VCaP (cell line): ENCODE data around the gene CFAP61.

ENCODE experiments used
- H3K27ac ChIP-seq: fragments of 450-650 bp; 2 replicates; pipeline ENCODE4 v1.5.1; 2017
- TF ChIP-seq, protein P1 (sequence below): fragments of 450-650 bp; conservative IDR thresholded peaks from 2 replicates; pipeline ENCODE4 v1.5.1; 2017; ENCODE audit warnings: mild to moderate bottlenecking, moderate library complexity

The CFAP61 gene

DNA sequence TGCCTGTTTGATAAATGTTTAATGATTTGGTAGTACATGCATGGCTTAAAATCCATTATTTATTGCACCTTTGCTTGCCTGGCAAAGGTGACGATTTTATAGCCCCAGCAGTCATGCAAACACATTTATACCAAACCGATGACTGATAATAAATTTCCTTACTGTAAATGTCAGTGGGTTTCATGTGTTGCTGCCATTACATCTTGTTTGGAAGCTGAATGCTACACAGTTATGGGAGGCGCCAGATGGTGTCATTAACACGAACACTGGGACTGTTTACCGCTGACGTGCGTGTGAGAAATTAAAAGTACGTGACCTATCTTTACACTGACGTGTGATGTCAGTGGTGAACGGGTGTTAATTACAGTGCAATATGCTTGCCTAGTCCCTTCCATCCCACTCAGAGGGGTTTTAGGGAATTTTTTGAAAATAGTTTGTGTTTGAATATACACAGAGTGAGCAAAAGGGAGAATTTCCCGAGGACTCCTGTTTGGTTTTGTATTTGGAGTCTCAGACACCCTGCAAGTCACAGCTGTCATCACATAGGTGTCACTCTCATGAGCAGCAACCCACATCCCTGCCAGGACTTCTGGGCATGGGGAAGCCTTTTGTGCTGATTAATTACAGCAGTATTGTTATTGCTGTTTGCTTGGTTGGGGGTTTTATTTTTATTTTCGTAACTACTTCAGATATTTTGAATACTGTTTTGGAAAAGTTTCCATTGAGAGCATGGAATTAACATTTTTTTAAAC lies 163.8 kb downstream of the CFAP61 start:
- H3K27ac ChIP-seq, result peak overlapping the region; percentile 69
- TF ChIP-seq, protein P1, sequence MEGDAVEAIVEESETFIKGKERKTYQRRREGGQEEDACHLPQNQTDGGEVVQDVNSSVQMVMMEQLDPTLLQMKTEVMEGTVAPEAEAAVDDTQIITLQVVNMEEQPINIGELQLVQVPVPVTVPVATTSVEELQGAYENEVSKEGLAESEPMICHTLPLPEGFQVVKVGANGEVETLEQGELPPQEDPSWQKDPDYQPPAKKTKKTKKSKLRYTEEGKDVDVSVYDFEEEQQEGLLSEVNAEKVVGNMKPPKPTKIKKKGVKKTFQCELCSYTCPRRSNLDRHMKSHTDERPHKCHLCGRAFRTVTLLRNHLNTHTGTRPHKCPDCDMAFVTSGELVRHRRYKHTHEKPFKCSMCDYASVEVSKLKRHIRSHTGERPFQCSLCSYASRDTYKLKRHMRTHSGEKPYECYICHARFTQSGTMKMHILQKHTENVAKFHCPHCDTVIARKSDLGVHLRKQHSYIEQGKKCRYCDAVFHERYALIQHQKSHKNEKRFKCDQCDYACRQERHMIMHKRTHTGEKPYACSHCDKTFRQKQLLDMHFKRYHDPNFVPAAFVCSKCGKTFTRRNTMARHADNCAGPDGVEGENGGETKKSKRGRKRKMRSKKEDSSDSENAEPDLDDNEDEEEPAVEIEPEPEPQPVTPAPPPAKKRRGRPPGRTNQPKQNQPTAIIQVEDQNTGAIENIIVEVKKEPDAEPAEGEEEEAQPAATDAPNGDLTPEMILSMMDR, result no peak

DNA sequence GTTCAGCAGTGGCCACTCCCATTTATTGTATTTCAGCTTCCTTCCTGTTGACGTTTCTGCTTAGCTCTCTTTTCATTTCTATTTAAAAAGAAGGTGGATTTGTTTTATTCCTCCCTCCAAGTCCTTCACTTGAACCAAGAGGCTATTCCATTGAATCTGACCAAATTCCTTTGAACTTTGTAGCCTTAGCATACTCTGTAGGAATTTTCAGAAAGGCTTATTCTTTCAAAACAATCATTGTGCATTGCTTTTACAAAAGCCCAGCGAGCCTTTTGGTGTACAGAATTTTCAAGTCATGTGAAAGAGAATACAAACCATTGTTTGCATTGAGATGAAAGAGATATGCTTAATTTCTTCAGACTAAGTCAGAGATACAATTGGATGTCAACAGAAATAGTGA lies 164.6 kb downstream of the CFAP61 start:
- H3K27ac ChIP-seq, result peak overlapping the region; percentile 69
- TF ChIP-seq, protein P1, result no peak

DNA sequence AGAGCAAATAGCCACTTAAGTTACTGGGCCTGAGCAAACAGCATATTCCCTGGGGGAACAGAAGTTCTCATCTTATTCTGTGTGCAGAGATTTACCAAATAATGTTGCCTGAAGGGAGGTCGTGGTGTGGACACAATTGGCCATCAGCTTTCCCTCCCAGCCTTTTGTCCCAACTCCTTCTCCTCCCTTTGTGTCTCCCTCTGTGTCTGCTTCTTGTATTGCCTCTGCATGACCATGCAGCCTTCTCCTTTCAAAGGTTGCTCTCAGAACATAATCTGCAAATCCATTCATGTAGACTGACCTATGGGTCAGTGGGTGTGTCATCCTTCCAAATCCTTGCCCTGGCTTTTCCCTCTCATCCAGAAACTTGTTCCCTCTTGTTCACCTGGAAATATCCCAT lies 165.3 kb downstream of the CFAP61 start:
- peak overlapping the region; percentile 69 for H3K27ac ChIP-seq
- TF ChIP-seq, protein P1, result no peak

DNA sequence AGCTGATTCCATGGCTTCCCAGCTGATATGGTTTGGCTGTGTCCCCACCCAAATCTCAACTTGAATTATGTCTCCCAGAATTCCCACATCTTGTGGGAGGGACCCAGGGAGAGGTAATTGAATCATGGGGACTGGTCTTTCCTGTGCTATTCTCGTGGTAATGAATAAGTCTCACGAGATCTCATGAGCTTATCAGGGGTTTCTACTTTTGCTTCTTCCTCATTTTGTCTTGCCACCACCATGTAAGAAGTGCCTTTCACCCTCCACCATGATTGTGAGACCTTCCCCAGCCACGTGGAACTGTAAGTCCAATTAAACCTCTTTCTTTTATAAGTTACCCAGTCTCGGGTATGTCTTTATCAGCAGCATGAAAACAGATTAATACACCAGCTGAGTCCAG lies 165.8 kb downstream of the CFAP61 start:
- H3K27ac ChIP-seq, result peak overlapping the region; percentile 69

DNA sequence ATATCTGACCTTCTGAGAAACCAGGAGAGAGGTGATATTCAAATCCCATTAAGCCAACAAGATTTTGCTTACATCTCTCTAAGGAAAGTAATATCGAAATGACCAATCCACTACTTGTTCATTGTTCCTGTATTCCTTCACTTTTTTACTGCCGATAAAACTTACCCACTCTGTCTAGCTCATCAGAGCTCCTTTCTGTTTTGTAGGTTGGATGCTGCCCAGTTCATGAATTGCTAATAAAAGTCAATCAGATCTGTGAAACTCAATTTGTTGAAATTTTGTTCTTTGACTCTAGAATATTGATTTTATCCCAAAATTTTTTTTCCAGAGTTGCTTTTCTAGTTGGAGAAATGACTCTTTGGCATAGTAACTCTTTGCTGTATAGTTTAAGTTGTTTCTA lies 166.7 kb downstream of the CFAP61 start:
- TF ChIP-seq, protein P1, result no peak
- no peak overlapping the region for H3K27ac ChIP-seq

DNA sequence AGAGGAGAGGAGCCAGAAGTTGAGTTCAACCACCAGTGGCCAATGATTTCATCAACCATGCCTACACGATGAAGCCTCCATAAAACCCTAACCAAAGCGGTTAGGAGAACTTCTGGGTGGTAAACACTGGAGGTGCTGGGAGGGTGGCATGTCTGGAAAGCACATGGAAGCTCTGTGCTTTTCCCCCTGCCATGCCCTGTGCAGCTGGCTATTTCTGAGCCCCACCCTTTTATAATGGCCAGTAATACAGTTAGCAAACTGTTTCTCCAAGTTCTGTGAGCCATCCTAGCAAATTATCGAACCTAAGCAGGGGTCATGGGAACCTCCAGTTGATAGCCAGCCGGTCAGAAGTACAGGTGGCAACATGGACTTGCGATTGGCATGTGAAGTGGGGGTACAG lies 167.8 kb downstream of the CFAP61 start:
- H3K27ac ChIP-seq, result no peak overlapping the region
- TF ChIP-seq, protein P1, result no peak

DNA sequence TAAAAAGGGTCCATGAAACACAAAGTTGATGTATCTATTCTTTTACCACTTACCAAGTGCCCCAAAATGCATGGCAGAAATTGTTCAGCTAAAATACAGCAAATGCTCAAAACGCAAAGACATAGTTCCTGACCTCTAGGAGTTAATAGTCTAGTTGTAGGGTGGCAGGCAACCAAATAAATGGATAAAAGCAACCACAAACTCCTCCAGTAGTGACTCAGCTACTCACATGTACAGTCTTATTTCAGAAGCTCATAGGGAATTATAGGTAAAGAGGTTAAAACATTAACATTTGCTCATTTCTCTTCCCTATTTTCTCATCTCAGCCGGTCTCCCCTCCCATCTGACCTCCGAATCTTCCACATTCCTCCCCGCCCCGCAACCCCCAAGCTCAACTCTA lies 171.6 kb downstream of the CFAP61 start:
- no peak overlapping the region for H3K27ac ChIP-seq
- TF ChIP-seq, protein P1, result no peak

DNA sequence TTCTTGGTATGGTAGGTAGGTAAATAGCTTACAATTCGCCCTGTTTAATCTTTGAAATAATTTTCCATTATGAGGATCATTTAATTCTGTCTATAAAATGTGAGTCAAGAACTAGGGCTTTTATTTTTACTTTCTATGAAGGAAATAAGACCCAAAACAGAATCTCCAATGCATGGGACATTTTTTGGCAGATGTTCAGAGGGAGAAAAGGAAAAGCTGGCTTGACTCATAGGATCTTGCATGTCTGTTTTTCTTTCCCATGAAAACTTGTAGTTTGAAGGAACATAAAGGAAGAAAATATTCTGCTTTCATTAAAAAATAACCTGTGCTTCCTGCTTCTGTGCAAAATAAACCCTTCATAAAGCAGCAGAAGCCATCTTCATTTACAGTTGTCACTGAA lies 172.5 kb downstream of the CFAP61 start:
- TF ChIP-seq, protein P1, result no peak
- H3K27ac ChIP-seq, result no peak overlapping the region
